Measurements from ENCODE around the gene TRAF3IP1. TPM values are rescaled to one million over a fixed set of nuclear protein-coding genes. Genes with fewer than 3 reads are reported as not detected.

TRAF3IP1 gene
- total RNA-seq, 6 donors from 2014 or later = 14.0 to 26.8 (median 18.8) TPM

DNA sequence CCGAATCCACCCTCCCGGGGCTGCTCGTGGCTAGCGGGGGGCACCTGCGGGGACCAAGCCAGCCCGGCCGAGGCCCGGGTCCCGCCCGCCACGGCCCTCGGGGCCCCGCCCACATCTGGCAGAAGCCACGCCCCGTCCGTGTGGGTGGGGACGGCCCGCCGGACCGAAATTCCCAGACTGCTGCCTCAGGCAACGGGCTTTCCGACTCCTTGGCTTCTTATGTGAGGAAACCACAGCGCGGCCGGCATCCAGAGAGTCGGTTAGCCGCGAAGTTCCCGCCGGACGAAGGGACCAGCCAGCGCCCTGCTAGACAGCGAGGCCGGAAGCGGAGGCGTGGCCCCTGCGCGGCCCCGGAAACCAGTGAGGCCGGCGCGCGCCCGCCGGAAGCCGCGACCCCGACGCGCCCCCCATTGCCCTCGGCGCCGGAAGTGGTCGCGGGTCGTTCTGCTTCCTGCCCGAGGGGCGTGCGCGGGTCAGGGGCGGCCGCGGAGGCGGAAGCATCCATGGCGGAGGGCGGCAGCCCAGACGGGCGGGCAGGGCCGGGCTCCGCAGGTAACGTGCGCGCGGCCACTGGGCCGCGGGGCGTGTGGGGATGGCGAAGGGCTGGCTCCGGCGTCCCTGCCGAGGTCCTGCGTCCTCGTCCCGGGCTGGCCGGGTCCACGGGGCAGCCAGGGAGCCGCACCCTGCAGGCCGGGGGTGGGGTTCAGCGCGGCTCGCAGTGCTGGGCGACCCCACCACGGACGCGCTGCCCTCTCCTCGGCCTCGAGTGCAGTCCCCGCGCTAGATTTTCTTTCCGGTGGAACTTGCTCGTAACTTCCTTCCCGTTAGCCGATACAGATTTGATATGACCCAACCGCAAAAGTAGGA is 106.5 kb downstream of the TRAF3IP1 start, which contains the start of gene ASB1:
Gene ASB1, plus strand, starts transcription at position 360 of the 867 bp plus-strand sequence. Its CDS starts 144 bp downstream, at position 504.
- peak; percentile 87 to 92 for ATAC-seq (ENCODE audit: low FRiP score in 2 of 2)
- 0% methylated on average over 2 to 52 of the region's 104 CpGs for WGBS, 2 donors
- Histone ChIP-seq H3K4me3 (peak within 1 kb of the TSS; percentile 36 to 96 (median 79)), H3K27me3 (no peaks in the 10 kb centered on the region), H3K9me3 (no peaks in the 10 kb centered on the region), H3K4me1 (peaks cover 16 to 29% (median 27%) of the 10 kb centered on the region in 4 donors), H3K36me3 (peaks cover 0 to 4% (median 0%) of the 10 kb centered on the region in 4 donors), H3K27ac (peak within 1 kb of the TSS; percentile 90 to 95 (median 93))
- peak; percentile 68 to 95 for DNase-seq
- TF ChIP-seq, protein P1, sequence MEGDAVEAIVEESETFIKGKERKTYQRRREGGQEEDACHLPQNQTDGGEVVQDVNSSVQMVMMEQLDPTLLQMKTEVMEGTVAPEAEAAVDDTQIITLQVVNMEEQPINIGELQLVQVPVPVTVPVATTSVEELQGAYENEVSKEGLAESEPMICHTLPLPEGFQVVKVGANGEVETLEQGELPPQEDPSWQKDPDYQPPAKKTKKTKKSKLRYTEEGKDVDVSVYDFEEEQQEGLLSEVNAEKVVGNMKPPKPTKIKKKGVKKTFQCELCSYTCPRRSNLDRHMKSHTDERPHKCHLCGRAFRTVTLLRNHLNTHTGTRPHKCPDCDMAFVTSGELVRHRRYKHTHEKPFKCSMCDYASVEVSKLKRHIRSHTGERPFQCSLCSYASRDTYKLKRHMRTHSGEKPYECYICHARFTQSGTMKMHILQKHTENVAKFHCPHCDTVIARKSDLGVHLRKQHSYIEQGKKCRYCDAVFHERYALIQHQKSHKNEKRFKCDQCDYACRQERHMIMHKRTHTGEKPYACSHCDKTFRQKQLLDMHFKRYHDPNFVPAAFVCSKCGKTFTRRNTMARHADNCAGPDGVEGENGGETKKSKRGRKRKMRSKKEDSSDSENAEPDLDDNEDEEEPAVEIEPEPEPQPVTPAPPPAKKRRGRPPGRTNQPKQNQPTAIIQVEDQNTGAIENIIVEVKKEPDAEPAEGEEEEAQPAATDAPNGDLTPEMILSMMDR (IDR thresholded peaks at IDR 0.05) = no peak
- TF ChIP-seq POLR2AphosphoS5 (IDR thresholded peaks at IDR 0.05) = peak; percentile 49 to 63
- peak in 2 of 4 donors; percentile 53 to 74 for TF ChIP-seq POLR2A (IDR thresholded peaks at IDR 0.05)

- peak overlapping the region; percentile 90 to 95 (median 93) for H3K27ac ChIP-seq
- peak; percentile 2 to 39 for ATAC-seq (ENCODE audit: low FRiP score in 2 of 2)
These were observed 107.3 kb downstream of the TRAF3IP1 start for GRCh38 chr2:238427435-238428162.

DNA sequence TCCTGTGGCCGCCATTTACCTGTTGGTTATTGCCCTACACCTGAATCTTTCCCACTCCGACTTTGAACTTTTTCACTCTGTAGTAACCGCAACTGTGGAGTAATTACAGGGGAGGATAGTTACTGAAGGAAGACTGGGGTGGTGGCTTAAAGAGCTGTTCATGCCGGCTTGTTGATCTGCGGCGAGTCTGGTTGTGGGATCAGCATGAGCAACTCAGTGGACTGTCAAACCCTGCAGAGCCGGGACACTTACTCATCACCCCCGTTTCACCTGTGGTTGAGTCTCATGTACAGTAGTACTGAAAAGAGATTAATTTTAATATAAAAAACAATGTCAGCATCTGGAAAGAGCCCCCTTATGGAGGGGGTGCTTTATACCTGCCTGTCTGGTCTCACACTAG is 108.5 kb downstream of the TRAF3IP1 start:
- no peaks in the 10 kb centered on the region for H3K9me3 ChIP-seq
- peaks cover 16 to 29% (median 27%) of the 10 kb centered on the region in 4 donors for H3K4me1 ChIP-seq
- H3K27me3 ChIP-seq = no peaks in the 10 kb centered on the region
- peaks cover 4 to 11% (median 7%) of the 10 kb centered on the region in 4 donors for H3K36me3 ChIP-seq
- no peak for ATAC-seq (ENCODE audit: low FRiP score in 2 of 2)
- no peak overlapping the region for H3K27ac ChIP-seq
- no peak for DNase-seq
- whole genome bisulfite sequencing, 2 donors = 92 to 94% methylated on average over 8 of the region's 8 CpGs
- no peak overlapping the region for H3K4me3 ChIP-seq
- TF ChIP-seq POLR2AphosphoS5 (IDR thresholded peaks at IDR 0.05) = no peak
- TF ChIP-seq, protein P1 (IDR thresholded peaks at IDR 0.05) = no peak
- TF ChIP-seq EP300 (IDR thresholded peaks at IDR 0.05) = no peak
- TF ChIP-seq POLR2A (IDR thresholded peaks at IDR 0.05) = no peak

More at GRCh38 chr2:238427435-238428162, 107.3 kb downstream of the TRAF3IP1 start:
- 10 to 31% methylated on average over 5 to 20 of the region's 20 CpGs for whole genome bisulfite sequencing, 2 donors
- H3K9me3 ChIP-seq = no peaks in the 10 kb centered on the region
- H3K4me1 ChIP-seq = peaks cover 16 to 29% (median 27%) of the 10 kb centered on the region in 4 donors
- no peaks in the 10 kb centered on the region for H3K27me3 ChIP-seq
- no peak for TF ChIP-seq EP300 (IDR thresholded peaks at IDR 0.05)
- TF ChIP-seq, protein P1 (IDR thresholded peaks at IDR 0.05) = no peak
- no peak for TF ChIP-seq POLR2A (IDR thresholded peaks at IDR 0.05)
- TF ChIP-seq POLR2AphosphoS5 (IDR thresholded peaks at IDR 0.05) = no peak
- H3K36me3 ChIP-seq = peaks cover 0 to 4% (median 0%) of the 10 kb centered on the region in 4 donors
- H3K4me3 ChIP-seq = peak overlapping the region; percentile 36 to 96 (median 79)
- peak in 1 of 2 donors; percentile 63 for DNase-seq

- H3K4me3 ChIP-seq = no peak overlapping the region
- H3K9me3 ChIP-seq = no peaks in the 10 kb centered on the region
- no peak for DNase-seq
- peaks cover 16 to 26% (median 24%) of the 10 kb centered on the region in 4 donors for H3K4me1 ChIP-seq
- peaks cover 14 to 30% (median 25%) of the 10 kb centered on the region in 4 donors for H3K36me3 ChIP-seq
- 98 to 99% methylated on average over 6 of the region's 6 CpGs for WGBS, 2 donors
- no peaks in the 10 kb centered on the region for H3K27me3 ChIP-seq
- no peak overlapping the region for H3K27ac ChIP-seq
- TF ChIP-seq POLR2AphosphoS5 (IDR thresholded peaks at IDR 0.05) (no peak), POLR2A (IDR thresholded peaks at IDR 0.05) (no peak)
- no peak for ATAC-seq (ENCODE audit: low FRiP score in 2 of 2)
These were observed 110.5 kb downstream of the TRAF3IP1 start for GRCh38 chr2:238430781-238431180.

DNA sequence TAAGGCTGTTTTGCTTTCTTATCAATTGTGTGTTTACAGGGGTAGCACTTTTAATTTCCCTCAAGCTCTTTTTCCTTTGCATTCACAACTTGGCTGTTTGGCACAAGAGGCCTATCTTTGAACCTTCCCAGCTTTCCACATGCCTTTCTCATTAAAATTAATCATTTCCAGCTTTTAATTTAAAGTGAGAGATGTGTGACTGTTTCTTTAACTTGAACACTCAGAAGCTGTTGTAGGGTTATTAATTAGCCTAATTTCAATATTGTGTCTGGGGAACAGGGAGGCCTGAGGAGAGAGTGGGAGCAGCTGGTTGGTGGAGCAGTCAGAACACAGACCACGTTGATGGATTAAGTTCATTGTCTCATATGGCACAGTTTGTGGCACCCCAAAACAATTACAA is 111.1 kb downstream of the TRAF3IP1 start:
- H3K36me3 ChIP-seq = peaks cover 14 to 37% (median 29%) of the 10 kb centered on the region in 4 donors
- 74 to 77% methylated on average over 1 of the region's 1 CpG for WGBS, 2 donors
- ATAC-seq (ENCODE audit: low FRiP score in 2 of 2) (no peak), DNase-seq (no peak)
- TF ChIP-seq POLR2A (IDR thresholded peaks at IDR 0.05) (no peak), POLR2AphosphoS5 (IDR thresholded peaks at IDR 0.05) (no peak), EP300 (IDR thresholded peaks at IDR 0.05) (no peak)
- TF ChIP-seq, protein P1 (IDR thresholded peaks at IDR 0.05) = no peak
- H3K9me3 ChIP-seq = no peaks in the 10 kb centered on the region
- no peaks in the 10 kb centered on the region for H3K27me3 ChIP-seq
- no peak overlapping the region for H3K4me3 ChIP-seq
- no peak overlapping the region for H3K27ac ChIP-seq
- H3K4me1 ChIP-seq = peaks cover 12 to 20% (median 19%) of the 10 kb centered on the region in 4 donors
